K562 (cell line): ENCODE data around the gene SPHK1. TPM values are rescaled to one million over a fixed set of nuclear protein-coding genes. Genes with fewer than 3 reads are reported as not detected.
A peak's percentile ranks its signal among the peaks of the same experiment; 100 is the strongest.

Experiments used
- CHCHD3 ChIP-seq: fragments of 250-450 bp; sonication (Bioruptor Pico); IDR thresholded peaks from 2 replicates; pipeline ENCODE4 v2.1.2; 2022; ENCODE audit warnings: mild to moderate bottlenecking
- FOXA1 ChIP-seq: fragments of 450-650 bp; IDR thresholded peaks from 2 replicates; pipeline ENCODE4 v1.6.1; 2016; ENCODE audit warnings: mild to moderate bottlenecking, borderline replicate concordance
- JUN ChIP-seq, 2 experiments: sonication (generic) in 1 of 2; formaldehyde crosslinking in 1 of 2; IDR thresholded peaks; 2 replicates each; pipeline versions ENCODE4 v1.6.1 to v1.8.0; 2012 to 2022; ENCODE audit warnings: borderline replicate concordance in 2 of 2, mild to moderate bottlenecking in 2 of 2, improper control_type of control experiment in 1 of 2, low read depth in 1 of 2, low read length in 1 of 2, missing genetic modification reagents in 1 of 2
- MCM7 ChIP-seq, 2 experiments: fragments of 450-650 bp; IDR thresholded peaks; 2 replicates each; pipeline ENCODE4 v1.6.1; 2016 to 2018
- MLLT1 ChIP-seq, 2 experiments: fragments of 450-650 bp; IDR thresholded peaks; 2 replicates each; pipeline ENCODE4 v1.6.1; 2016
- MYNN ChIP-seq, 2 experiments: sonication (generic); formaldehyde crosslinking in 1 of 2; IDR thresholded peaks; 2 replicates each; pipeline versions ENCODE4 v1.5.0 to v1.6.1; 2016 to 2020; ENCODE audit warnings: antibody characterized with exemption in 1 of 2, missing genetic modification reagents in 1 of 2
- RFX5 ChIP-seq: IDR thresholded peaks from 2 replicates; pipeline ENCODE4 v1.6.1; 2011; ENCODE audit warnings: low read depth, mild to moderate bottlenecking, improper control_type of control experiment, low read length
- SMAD2 ChIP-seq: fragments of 150-350 bp; IDR thresholded peaks from 2 replicates; pipeline ENCODE4 v1.6.1; 2014; ENCODE audit warnings: low read depth, mild to moderate bottlenecking, low read length
- STAG1 ChIP-seq: sonication (generic); formaldehyde crosslinking; IDR thresholded peaks from 2 replicates; pipeline ENCODE4 v1.5.0; 2020; ENCODE audit warnings: missing genetic modification reagents, borderline replicate concordance
- TAF15 ChIP-seq: fragments of 200-400 bp; formaldehyde crosslinking; IDR thresholded peaks from 2 replicates; pipeline ENCODE4 v1.6.1; 2017; ENCODE audit warnings: mild to moderate bottlenecking, low read depth, low read length, moderate library complexity
- ZNF778 ChIP-seq: fragments of 450-650 bp; formaldehyde crosslinking; IDR thresholded peaks from 2 replicates; pipeline ENCODE4 v1.4.0; 2020; ENCODE audit warnings: mild to moderate bottlenecking, moderate library complexity
- polyA plus RNA-seq, 8 experiments: library from polyadenylated mRNA; depleted of rRNA in 4 of 8; stranded (reverse) in 5 of 8; unstranded in 3 of 8; fragments of >200 nt; fragmentation: Nextera tagmentation in 2 of 8; fragmentation: Illumina TruSeq in 1 of 8; extraction: Ambion mirVana in 2 of 8; extraction: Trizol in 1 of 8; gene quantifications; 2 replicates each; pipeline versions ENCODE4 v1.2.1 to v1.2.3, GENCODE V29; 2011 to 2014; ENCODE audit warnings: inconsistent platforms in 1 of 8, missing spikeins in 1 of 8
- total RNA-seq, 7 experiments: library from RNA; depleted of rRNA in 6 of 7; stranded (reverse); fragments of >200 nt in 6 of 7; fragmentation: Illumina TruSeq in 2 of 7; extraction: Trizol in 2 of 7; gene quantifications; 2 replicates each; pipeline versions ENCODE4 v1.2.1 to v1.2.3, GENCODE V29; 2011 to 2021; ENCODE audit warnings: low replicate concordance in 1 of 7
- TF ChIP-seq, protein P1 (sequence below): fragments of 450-650 bp; formaldehyde crosslinking; IDR thresholded peaks from 2 replicates; pipeline ENCODE4 v1.4.0; 2020; ENCODE audit warnings: mild to moderate bottlenecking, moderate library complexity
- TF ChIP-seq, protein P2 (sequence below): fragments of 250-450 bp; sonication (Bioruptor Pico); IDR thresholded peaks from 2 replicates; pipeline ENCODE4 v1.4.0; 2020; ENCODE audit warnings: mild to moderate bottlenecking
- TF ChIP-seq, protein P3 (sequence below): fragments of 200-800 bp; sonication (Bioruptor generic); IDR thresholded peaks from 2 replicates; pipeline ENCODE4 v1.6.1; 2016; ENCODE audit warnings: missing genetic modification characterization, missing compliant biosample characterization
- TF ChIP-seq, protein P4 (sequence below): fragments of 450-650 bp; formaldehyde crosslinking; IDR thresholded peaks from 2 replicates; pipeline ENCODE4 v1.4.0; 2022; ENCODE audit warnings: missing genetic modification characterization

The SPHK1 gene
- total and polyA plus RNA-seq, 9 of the 15 experiments (the other 6 are each of a cell fraction or from before 2014, with no cell fraction given) = 0.21 to 60.3 (median 14.5) TPM

- TF ChIP-seq, protein P1, sequence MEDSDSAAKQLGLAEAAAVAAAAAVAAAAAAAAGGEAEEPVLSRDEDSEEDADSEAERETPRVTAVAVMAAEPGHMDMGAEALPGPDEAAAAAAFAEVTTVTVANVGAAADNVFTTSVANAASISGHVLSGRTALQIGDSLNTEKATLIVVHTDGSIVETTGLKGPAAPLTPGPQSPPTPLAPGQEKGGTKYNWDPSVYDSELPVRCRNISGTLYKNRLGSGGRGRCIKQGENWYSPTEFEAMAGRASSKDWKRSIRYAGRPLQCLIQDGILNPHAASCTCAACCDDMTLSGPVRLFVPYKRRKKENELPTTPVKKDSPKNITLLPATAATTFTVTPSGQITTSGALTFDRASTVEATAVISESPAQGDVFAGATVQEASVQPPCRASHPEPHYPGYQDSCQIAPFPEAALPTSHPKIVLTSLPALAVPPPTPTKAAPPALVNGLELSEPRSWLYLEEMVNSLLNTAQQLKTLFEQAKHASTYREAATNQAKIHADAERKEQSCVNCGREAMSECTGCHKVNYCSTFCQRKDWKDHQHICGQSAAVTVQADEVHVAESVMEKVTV = peak; percentile 75
- no peak for TF ChIP-seq ZNF778
- TF ChIP-seq, protein P2, sequence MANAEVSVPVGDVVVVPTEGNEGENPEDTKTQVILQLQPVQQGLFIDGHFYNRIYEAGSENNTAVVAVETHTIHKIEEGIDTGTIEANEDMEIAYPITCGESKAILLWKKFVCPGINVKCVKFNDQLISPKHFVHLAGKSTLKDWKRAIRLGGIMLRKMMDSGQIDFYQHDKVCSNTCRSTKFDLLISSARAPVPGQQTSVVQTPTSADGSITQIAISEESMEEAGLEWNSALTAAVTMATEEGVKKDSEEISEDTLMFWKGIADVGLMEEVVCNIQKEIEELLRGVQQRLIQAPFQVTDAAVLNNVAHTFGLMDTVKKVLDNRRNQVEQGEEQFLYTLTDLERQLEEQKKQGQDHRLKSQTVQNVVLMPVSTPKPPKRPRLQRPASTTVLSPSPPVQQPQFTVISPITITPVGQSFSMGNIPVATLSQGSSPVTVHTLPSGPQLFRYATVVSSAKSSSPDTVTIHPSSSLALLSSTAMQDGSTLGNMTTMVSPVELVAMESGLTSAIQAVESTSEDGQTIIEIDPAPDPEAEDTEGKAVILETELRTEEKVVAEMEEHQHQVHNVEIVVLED (CRISPR knock-in tag) = no peak
- TF ChIP-seq RFX5 = no peak
- no peak for TF ChIP-seq MYNN (IDR thresholded peaks at IDR 0.05)
- TF ChIP-seq MYNN (CRISPR knock-in tag; IDR thresholded peaks at IDR 0.05) = no peak
- peak; percentile 81 for TF ChIP-seq STAG1 (CRISPR knock-in tag)
- TF ChIP-seq, protein P3, sequence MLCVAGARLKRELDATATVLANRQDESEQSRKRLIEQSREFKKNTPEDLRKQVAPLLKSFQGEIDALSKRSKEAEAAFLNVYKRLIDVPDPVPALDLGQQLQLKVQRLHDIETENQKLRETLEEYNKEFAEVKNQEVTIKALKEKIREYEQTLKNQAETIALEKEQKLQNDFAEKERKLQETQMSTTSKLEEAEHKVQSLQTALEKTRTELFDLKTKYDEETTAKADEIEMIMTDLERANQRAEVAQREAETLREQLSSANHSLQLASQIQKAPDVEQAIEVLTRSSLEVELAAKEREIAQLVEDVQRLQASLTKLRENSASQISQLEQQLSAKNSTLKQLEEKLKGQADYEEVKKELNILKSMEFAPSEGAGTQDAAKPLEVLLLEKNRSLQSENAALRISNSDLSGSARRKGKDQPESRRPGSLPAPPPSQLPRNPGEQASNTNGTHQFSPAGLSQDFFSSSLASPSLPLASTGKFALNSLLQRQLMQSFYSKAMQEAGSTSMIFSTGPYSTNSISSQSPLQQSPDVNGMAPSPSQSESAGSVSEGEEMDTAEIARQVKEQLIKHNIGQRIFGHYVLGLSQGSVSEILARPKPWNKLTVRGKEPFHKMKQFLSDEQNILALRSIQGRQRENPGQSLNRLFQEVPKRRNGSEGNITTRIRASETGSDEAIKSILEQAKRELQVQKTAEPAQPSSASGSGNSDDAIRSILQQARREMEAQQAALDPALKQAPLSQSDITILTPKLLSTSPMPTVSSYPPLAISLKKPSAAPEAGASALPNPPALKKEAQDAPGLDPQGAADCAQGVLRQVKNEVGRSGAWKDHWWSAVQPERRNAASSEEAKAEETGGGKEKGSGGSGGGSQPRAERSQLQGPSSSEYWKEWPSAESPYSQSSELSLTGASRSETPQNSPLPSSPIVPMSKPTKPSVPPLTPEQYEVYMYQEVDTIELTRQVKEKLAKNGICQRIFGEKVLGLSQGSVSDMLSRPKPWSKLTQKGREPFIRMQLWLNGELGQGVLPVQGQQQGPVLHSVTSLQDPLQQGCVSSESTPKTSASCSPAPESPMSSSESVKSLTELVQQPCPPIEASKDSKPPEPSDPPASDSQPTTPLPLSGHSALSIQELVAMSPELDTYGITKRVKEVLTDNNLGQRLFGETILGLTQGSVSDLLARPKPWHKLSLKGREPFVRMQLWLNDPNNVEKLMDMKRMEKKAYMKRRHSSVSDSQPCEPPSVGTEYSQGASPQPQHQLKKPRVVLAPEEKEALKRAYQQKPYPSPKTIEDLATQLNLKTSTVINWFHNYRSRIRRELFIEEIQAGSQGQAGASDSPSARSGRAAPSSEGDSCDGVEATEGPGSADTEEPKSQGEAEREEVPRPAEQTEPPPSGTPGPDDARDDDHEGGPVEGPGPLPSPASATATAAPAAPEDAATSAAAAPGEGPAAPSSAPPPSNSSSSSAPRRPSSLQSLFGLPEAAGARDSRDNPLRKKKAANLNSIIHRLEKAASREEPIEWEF (CRISPR knock-in tag) = no peak
- no peak for TF ChIP-seq MLLT1 (IDR thresholded peaks at IDR 0.05)
- no peak for TF ChIP-seq MCM7 (IDR thresholded peaks at IDR 0.05)
- no peak for TF ChIP-seq SMAD2
- TF ChIP-seq JUN (IDR thresholded peaks at IDR 0.05; ENCODE audit: borderline replicate concordance, low read depth, low read length) = no peak
- no peak for TF ChIP-seq JUN (CRISPR knock-in tag; IDR thresholded peaks at IDR 0.05; ENCODE audit: borderline replicate concordance)
- no peak for TF ChIP-seq TAF15
- TF ChIP-seq, protein P4, sequence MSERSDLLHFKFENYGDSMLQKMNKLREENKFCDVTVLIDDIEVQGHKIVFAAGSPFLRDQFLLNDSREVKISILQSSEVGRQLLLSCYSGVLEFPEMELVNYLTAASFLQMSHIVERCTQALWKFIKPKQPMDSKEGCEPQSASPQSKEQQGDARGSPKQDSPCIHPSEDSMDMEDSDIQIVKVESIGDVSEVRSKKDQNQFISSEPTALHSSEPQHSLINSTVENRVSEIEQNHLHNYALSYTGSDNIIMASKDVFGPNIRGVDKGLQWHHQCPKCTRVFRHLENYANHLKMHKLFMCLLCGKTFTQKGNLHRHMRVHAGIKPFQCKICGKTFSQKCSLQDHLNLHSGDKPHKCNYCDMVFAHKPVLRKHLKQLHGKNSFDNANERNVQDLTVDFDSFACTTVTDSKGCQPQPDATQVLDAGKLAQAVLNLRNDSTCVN (CRISPR knock-in tag) = no peak
- no peak for TF ChIP-seq CHCHD3 (CRISPR knock-in tag)
- no peak for TF ChIP-seq FOXA1
These were observed 13.5 kb downstream of the SPHK1 start (continued) for GRCh38 chr17:76397687-76398522.
